ENCODE measurements around the gene SLC25A38.
"Not testable (repeated sequence)": the region's sequence is repeated elsewhere in the genome, so short reads cannot be mapped to it uniquely, and the experiment has no call there.

Gene SLC25A38

GRCh38 chr3:39383045-39383880 lies at the start of gene SLC25A38:
Gene SLC25A38 (plus strand): TSS chr3:39383370. CDS start chr3:39383725, 355 bp downstream.
- DNase-seq, result no peak

GRCh38 chr3:39333607-39334006 lies 49.6 kb upstream of the SLC25A38 start:
- no peak for DNase-seq

- DNase-seq, result no peak
Observed at GRCh38 chr3:39334205-39334604, 49.0 kb upstream of the SLC25A38 start.

GRCh38 chr3:39338201-39338600 lies 45.0 kb upstream of the SLC25A38 start:
- DNase-seq, result no peak

GRCh38 chr3:39339086-39339485 lies 44.1 kb upstream of the SLC25A38 start:
- no peak for DNase-seq

- no peak for DNase-seq
Observed at GRCh38 chr3:39343076-39343717, 40.0 kb upstream of the SLC25A38 start.

- no peak for DNase-seq
Observed at GRCh38 chr3:39343760-39344159, 39.4 kb upstream of the SLC25A38 start.

GRCh38 chr3:39344746-39345344 lies 38.3 kb upstream of the SLC25A38 start:
- no peak for DNase-seq

GRCh38 chr3:39346785-39347585 lies 36.2 kb upstream of the SLC25A38 start:
- no peak for DNase-seq

GRCh38 chr3:39347586-39347876 lies 35.6 kb upstream of the SLC25A38 start:
- no peak for DNase-seq

GRCh38 chr3:39349080-39349479 lies 34.1 kb upstream of the SLC25A38 start:
- no peak for DNase-seq

GRCh38 chr3:39350714-39351113 lies 32.5 kb upstream of the SLC25A38 start:
- no peak for DNase-seq

- DNase-seq, result not testable (repeated sequence)
Observed at GRCh38 chr3:39351134-39351533, 32.0 kb upstream of the SLC25A38 start.

GRCh38 chr3:39353168-39353927 lies 29.8 kb upstream of the SLC25A38 start:
- not testable (repeated sequence) for DNase-seq

- no peak for DNase-seq
Observed at GRCh38 chr3:39358333-39358732, 24.8 kb upstream of the SLC25A38 start.

GRCh38 chr3:39361252-39361927 lies 21.8 kb upstream of the SLC25A38 start:
- no peak for DNase-seq

GRCh38 chr3:39362192-39362591 lies 21.0 kb upstream of the SLC25A38 start:
- no peak for DNase-seq

GRCh38 chr3:39362812-39363211 lies 20.4 kb upstream of the SLC25A38 start:
- DNase-seq, result no peak

- DNase-seq, result not testable (repeated sequence)
Observed at GRCh38 chr3:39370450-39370849, 12.7 kb upstream of the SLC25A38 start.

- DNase-seq, result no peak
Observed at GRCh38 chr3:39372833-39373232, 10.3 kb upstream of the SLC25A38 start.

- no peak for DNase-seq
Observed at GRCh38 chr3:39376959-39377634, 6.1 kb upstream of the SLC25A38 start.

All from NCI-H524 treated with DMSO at 0.1 percent for 48 hours (cell line).